GM21367 (cell line): Measurements from ENCODE around the gene CPLANE2.
"Not testable (repeated sequence)": the region's sequence is repeated elsewhere in the genome, so short reads cannot be mapped to it uniquely, and the experiment has no call there.

Experiments used
- ATAC-seq: cut with Tn5 transposase; IDR thresholded peaks from one replicate; pipeline ENCODE4 v1.9.1; 2021; ENCODE audit not compliant: unreplicated experiment

The CPLANE2 gene

DNA sequence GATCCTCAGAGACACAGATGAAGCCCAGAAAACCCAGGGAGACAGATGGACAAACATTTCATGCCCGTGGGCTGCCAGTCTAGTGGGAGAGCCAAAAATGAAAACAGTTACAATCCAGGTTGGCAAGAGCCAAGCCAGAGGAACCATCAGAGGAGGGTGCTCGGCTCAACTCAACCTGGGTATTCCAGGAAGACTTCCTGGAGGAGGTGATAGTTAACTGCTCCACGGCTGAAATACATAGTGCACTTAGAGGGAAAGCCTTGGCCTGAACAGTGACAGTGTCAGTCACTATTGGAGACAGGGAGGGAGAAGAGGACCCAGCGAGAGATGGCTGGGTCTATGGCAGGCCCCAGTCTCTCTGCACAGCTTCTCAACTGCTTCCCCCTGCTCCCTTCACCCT is 26.4 kb downstream of the CPLANE2 start:
- no peak for ATAC-seq

DNA sequence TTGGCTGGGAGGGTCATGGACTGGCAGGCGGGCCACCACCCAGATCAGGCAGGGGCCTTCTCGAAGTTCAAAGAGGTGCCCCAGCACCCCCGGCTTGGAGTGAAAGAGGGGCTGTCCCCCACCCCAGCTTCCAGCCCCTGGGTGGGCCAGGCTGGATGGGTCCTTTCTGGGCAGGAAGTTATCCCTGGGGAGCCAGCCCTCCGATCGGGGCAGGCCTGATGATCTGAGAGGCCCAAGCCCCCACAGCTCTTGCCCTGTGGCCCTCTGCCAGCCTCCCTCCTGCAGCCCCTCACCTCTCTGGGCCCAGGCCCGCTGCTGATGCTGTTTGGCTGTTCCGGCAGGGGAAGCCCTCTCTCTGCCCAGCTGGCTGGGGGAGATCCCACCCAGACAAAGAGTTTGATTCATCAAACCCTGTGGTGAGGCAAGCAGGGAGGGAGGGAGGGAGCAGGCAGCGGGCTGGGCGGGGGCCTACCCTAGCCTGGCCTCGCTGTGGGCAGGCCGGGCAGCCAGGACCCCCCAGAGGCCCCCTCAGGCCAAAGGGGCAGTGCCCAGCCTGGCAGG is 27.1 kb downstream of the CPLANE2 start:
- no peak for ATAC-seq

DNA sequence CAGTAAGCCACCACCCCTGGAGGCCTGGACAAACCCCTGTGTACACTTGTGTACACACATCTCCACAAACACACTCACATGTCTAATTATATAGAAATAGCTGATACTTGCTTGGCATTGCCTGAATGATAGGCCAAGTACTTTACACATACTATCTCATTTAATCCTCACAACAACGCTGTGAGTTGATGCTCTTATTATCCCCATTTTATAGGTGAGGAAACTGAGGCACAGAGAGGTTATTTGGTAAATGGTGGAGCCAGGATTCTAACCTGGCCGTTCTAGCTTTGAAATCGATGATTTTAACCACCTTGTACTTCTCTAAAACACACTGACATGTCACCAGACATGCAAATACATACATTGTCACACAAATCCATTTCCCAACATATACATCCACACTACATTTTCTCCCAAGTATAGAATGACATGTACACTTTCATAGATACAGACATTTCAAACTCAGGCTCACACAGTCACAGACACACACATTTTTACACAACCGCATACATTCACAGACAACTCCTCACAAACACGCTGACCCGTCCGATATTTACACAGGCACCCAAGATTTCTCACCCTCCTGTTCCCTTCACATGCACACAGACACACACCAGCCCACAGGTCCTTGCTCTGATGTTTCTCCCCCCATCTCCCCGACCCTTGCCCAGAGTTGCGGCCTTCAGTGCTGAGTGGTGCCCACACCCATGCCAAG is 27.7 kb downstream of the CPLANE2 start:
- no peak for ATAC-seq

DNA sequence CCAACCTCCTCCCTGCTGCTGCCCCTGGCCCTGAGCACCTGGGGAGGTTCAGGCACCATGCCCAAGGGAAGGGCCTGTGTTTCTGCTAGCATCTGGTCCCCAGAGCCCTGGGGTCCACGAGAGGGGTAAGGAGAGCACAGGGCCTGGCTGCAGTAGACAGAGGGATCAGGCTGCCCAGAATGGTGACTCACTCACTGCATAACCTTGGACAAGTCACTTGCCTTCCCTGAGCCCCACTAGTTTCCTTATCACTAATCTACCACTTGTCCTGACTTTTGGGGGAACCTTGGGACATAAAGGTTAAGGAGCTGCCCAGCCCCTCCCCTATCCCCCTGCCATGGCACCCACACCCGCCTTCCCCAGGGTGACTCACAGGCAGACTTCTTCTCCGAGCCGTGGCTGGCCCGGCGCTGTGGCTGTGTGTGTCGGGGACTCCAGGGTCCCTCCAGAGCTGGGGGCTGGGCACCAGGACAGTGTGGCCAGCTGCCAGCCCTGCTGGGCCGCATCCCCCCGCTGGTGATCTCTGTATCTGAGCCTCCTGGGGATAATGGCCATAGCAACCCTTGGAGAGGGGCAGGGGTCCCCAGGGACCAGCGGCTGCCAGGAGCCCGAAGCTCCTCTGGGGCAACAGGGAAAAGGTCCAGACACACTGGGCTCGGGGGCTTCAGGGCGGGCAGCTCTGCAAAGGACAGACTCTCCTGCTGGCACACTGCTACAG is 28.6 kb downstream of the CPLANE2 start:
- ATAC-seq, result no peak

DNA sequence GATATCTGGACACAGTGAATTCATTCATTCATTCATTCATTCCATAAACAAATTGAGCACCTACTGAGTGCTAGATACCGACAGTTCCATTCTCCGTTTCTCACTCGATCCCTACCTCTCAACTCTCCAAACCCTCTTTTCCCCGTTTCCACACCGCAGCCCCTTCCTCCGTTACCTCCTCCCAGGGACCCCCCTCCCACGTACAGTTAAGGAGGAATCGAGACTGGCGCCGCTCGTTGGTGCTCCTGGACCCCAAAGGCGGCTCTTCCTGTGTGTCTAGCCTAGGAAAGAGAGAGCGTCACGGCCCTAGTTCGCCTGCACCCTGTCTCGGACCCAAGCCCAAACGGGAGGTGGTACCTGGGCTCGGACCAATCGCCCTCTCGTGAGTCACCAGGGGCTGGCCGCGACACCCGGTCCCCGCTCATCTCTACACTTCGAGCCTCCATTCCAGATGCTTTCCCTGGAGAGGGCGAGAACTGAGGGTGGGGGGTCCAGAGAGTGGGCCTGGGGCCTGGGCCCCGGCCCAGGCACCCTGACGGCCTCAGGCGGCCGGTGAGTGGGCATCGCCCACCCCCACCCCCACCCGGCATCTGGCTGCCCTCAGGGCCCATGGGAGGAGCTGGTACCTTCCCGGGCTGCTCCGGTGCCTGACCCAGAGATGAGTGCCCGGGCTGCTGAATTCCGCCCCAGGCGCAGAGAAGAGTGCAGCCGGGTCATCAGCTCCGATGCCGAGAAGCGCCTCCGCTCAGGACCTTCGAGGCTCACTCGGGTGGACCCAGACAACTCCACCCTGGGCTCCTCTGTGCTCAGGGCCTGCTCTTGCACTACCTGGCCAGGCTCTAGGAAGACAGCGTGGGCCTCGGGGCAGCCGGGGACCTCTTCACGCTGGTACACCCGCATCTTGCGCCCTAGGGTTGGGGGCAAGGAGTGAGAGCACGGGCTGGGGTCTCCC is 29.4 kb downstream of the CPLANE2 start:
- no peak for ATAC-seq

DNA sequence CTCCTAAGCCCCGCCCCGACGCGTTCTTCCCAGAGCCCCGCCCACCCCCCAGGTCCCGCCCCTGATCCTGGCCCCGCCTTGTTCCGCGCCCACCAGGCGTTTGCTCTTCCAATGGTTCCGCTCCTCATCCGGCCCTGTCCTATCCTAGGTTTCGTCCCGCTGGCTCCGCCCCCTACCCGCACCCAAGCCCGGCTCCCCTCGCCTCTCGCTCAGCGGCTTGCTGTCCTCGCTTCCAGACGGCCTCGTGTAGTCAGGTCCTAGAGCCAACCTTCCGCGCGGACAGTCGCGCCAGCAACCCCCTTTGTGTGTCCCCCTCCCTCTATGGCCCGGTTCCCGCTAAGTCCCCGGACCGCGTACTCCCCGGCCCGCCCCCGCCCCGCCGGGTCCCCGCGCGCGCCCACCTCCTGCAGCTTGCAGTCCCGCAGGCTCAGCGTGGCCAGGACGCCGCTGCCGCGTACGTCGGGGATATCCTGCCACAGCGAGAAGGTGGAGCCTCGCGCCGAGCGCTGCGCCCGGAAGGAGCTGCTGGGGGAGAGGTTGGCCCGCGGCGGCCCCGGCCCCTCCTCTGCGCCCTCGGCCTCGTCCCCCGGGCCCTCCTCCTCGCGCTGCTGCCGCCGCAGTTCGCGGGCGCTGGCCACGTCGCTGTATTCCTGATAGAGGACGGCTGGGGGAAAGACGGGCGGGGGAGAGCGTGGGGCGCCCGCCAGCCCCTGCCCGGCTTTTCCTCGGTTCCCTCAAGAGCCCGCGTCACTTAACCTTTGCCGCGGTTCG is 30.3 kb downstream of the CPLANE2 start:
- peak; percentile 45 for ATAC-seq

DNA sequence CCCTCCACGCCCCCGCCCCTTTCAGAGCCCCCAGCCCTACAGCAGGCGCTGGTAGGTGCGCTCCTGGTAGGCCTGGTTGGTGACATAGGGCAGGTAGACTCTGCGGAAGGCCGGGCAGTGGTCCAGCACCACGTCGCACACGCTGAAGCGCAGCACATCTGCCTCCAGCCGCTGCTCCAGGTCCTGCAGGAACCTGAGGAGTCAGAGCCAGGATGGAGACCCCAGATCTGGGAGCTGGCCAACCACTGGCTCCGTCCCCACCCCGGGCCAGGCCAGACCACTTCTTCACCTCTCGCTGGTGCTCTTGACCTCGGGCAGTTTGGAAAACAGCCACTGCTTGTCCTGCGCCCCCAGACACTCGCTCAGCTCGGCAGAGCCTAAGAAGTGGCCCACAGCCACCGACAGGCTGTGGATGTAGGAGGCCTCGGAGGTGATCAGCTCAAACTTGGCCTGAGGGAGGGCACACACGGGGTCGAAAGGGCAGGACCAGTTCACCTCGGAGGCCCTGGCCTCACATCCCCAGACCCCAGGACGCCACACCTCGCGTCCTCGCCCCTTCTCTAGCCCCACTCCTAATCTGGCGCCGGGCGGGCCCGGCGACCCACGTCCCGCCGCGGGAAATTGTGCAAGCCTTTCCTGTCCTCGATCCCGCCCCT is 31.0 kb downstream of the CPLANE2 start:
- ATAC-seq, result peak; percentile 8

DNA sequence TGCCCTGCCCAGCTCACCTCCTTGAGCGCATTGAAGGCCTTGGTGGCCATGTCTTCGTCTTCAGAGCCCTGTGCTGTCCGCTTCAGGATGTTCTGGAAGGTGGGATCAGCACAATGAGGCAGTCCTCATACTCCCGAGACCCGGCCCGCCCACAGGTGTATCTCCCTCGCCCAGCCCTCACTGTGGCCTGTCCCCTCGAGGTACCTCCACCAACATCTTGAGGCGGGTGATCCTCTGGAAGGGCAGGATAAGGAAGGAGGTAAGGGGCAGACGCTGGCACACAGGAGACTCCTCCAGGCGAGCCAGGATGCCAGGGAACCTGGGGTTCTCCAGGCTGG is 31.7 kb downstream of the CPLANE2 start:
- ATAC-seq, result no peak

DNA sequence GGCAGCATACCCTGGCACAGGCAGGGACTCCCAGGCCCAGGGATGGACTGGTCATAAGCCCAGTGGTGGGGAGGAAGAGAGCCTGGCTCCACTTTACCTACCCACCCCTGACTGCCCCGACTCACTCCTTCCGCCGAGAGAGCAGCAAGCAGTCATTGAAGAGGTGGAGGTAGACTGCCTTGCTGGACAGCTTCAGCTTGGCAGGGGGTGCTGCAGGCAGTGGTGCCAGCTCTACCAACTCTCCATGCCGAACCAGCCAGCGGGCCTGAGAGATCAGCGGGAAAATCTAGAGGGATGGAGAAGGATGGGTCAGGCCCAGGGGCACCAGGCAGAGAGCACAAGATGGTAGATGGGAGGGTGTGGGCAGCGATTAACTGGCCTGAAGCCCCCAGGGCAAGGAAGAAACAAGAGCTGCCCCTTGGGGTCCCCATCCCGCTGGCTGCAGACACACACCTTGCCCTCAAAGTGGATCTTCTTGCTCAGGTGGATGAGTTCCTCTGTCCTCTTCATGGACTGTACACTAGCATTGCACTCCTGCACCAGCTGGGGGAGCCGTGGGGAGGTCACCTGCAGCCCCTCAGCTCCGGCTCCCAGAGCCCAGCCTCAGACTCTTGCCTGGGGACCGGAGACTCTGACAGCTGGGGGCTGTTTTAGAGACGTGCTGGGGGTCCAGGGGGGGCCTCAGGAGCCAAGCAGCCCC is 32.2 kb downstream of the CPLANE2 start:
- ATAC-seq, result no peak

DNA sequence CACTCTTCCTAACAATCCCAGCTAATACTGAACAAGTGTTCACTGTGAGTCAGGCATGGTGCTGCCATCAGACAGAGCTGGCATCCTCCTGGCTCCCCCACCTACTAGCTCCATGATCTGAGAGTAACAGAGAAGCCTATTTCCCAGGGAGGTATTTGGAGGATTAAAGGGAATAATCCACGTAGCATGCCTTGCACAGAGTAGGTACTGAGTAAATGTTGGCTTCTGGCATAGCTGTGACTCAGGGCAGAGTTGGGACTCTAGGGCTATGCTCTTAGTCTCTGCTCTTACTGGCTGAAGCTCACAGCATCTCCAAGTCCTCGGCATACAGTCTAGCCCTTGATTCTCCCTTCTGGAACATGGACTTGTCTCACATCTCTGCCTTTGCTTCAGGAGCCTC is 32.8 kb downstream of the CPLANE2 start:
- no peak for ATAC-seq

DNA sequence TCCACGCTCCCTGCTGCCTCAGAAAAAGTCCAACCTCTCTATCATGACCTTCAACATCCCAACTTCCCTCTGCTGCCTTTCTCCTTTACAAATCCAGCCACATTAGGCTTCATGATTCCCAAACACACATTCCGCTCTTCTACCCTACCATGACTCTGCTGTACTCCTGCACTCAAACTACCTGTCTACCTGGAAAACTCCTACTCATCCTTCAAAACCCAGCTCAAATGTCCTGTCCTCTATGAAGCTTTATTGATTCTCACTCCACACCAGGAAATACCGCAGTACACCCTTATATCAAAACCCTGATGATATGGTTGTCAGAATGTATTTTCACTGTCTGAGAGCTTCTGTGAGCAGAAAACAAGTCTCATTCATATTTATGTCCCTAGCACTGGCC is 33.4 kb downstream of the CPLANE2 start:
- no peak for ATAC-seq

DNA sequence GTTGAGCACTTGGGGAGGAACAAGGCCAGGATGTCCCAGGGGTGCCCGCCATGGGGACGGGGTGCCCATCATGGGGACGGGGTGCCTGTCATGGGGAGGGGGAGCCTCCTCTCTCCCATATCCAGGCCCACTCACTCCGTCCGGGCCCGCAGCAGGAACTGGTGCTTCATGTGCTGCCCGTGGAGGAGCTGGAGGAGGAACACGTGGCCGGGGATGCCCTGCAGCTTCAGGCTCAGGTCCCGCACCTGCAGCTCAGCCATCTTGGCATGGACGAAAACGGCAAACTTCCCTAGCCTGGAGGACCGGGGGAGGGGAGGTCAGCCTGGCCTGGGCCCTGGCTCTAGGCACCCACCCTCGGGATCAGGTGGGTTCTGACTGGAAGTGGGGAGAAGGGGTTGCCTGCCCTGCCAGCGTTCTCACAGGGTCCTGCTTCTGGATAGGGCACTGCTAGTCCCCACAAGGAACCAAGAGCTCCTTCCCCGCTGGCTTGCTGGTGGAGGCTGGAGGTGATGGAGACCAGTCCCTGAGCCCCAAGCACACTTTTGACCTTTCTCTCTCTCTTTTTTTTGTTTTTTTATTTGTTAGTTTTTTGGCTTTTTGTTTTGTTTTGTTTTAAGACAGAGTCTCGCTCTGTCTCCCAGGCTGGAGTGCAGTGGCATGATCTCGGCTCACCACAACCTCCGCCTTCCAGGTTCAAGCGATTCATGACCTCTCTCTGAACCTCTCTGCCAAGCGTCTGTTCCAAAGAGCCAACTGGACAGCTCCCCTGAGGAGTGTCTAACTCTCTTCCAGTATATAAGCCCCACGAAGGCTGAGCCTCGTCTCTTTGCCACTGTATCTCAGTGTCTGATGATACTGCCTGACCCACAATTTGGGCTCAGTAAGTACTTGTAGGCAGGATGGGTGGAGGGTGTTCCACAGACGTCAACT is 34.4 kb downstream of the CPLANE2 start:
- no peak for ATAC-seq

DNA sequence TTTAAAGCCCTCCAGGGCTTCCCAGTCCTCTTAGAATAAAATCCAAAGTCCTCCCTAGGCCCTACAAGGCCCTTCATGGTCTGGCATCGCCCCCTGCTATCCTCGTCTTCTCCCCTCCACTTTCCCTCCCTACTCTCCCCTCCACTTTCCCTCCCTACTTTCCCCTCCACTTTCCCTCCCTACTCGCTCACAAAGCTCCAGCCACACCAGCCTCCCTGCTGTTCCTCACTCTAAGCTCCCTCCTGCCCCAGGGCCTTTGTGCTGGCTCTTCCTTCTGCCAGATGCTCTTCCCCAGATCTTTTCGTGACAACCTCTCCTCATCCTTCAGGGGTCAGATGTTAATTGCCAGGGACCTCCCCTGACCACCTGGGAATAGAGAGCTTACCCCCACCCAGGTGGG is 37.3 kb downstream of the CPLANE2 start:
- ATAC-seq, result no peak

DNA sequence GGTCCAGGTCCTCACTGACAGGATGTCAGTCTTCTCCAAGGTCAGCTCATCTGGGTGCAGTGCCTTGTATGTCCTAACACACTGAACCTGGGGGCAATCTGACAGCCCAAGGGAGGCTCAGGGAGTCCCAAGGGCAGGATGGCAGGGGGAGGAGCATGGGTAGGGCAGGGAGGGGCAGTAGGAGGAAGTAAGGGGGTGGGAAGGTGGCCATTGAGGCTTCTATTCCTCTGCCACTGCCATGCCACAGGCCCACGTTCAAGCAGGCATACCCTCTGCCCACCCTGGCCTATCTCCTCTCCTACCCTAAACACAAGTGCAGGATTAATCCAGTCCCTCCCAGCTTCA is 37.9 kb downstream of the CPLANE2 start:
- no peak for ATAC-seq

DNA sequence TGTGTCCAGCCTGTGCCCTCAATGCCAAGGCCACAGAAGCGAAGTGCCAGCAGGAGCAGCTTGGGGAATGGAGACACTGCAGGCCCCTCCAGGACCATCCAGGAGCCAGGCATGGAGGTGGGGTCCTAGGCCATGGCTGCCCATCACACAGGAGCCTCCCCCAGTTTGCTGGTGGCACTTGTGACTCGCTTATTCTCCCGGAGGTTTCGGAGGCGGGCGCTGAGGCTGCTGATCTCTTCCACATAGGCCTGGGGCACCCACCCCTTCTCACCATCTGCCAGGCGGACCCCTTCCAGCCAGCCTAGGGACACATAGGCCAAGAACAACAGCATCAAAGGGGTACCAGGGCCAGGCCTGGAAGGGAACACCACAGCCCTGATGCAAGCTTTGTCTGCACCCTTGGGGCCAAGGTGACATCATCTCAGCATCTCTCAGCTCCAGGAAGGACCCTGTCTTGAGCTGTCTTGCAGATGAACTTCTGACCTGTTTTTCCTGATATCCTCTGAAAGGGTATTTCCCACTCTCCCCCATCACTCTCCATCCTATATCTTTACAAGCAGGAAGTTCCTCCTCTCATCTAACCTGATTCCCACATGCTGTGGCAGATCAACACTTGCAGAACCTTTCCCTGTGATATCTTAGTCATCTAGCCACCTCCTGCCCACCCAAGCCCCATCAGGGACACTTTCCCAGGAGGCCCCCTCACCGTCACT is 38.4 kb downstream of the CPLANE2 start:
- ATAC-seq, result no peak

DNA sequence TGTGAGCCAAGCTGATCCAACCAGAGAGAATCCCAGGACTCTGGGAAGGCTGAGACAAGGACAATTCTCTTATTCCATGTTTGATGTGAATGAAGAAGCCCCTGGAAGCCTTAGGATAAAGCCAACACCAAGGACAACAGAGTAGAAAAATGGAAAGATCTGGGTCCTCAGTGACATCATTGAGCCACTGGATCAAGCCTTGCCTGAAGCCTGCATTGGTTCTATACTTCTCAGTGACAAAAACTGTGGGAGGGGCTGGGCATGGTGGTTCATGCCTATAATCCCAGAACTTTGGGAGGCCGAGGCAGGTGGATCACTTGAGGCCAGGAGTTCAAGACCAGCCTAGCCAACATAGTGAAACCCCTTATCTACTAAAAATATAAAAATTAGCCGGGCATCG is 40.1 kb downstream of the CPLANE2 start:
- ATAC-seq, result no peak

DNA sequence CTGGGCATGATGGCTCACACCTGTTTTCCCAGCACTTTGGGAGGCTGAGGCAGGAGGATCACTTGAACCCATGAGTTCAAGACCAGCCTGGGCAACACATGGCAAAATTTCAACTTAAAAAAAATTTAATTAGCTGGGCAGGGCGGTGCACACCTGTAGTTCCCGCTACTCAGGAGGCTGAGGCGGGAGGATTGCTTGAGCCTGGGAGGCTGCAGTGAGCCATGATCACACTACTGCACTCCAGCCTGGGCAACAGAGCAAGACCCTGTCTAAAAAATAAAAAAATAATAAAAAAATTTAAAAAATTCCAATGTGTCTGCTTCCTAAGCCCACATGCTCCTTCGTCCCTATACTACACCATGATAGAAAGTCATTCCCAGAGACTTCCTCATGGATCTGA is 40.8 kb downstream of the CPLANE2 start:
- not testable (repeated sequence) for ATAC-seq

DNA sequence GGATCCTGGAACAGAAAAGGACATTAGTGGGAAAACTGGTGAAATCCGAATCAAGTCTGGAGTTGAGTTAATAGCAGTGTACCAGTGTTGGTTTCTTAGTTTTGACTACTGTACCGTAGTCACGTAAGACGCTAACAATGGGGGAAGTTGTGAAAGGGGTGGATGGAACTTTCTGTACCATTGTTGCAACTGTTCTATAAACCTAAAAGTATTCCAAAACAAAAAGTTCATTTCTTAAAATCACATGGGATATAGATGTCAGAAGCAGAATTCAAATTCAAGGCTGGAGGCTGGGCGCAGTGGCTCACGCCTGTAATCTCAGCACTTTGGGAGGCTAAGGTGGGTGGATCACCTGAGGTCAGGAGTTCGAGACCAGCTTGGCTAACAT is 41.5 kb downstream of the CPLANE2 start:
- ATAC-seq, result no peak
